GM23248 (cell line): ENCODE results near the gene B3GAT3.

Source experiments
- EZH2 ChIP-seq: fragments of 200-600 bp; sonication (generic); IDR thresholded peaks from 2 replicates; pipeline ENCODE4 v1.6.1; 2018; ENCODE audit warnings: antibody characterized with exemption, mild to moderate bottlenecking; ENCODE audit not compliant: insufficient read depth, poor library complexity, severe bottlenecking
- EZH2phosphoT487 ChIP-seq: fragments of 200-600 bp; sonication (generic); IDR thresholded peaks from 2 replicates; pipeline ENCODE4 v1.6.1; 2018; ENCODE audit warnings: antibody characterized with exemption, moderate library complexity, mild to moderate bottlenecking, low read depth; ENCODE audit not compliant: insufficient read depth

DNA sequence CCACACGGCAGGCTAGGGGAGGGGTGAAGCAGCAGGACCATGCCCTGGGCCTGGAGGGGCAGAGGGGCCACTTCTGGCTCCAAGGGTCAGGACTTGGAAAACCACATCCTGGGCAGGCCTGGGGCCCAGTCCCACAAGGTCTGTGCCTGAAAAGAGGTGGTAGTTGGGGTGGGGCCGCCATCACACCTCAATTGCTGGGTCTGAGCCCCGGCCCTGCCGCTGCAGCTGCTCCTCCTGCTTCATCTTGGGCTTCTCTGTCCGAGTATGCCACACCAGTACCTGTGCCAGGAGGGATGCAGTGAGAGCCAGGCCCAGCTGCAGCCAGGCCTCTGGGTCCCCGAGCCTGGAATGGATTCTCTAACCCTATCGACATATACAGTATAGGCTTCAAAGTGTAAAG, 6.3 kb downstream of the B3GAT3 start:
- TF ChIP-seq EZH2 (no peak), EZH2phosphoT487 (no peak)
